ENCODE results near the gene CKMT2.

GRCh38 chr5:81208904-81209303, 24.2 kb upstream of the CKMT2 start:
- no peak for TF ChIP-seq EZH2phosphoT487 (IDR thresholded peaks at IDR 0.05; ENCODE audit: insufficient read depth, low read depth)
- no peak for TF ChIP-seq EZH2 (IDR thresholded peaks at IDR 0.05; ENCODE audit: insufficient read depth, poor library complexity, severe bottlenecking)

All from GM23248 (cell line).